Heart left ventricle (tissue), 13 donors: ENCODE measurements around the gene TRAT1.

ENCODE experiments used
- CTCF ChIP-seq, 12 donors: fragments of 200-600 bp; sonication (generic) in 4 of 12; IDR thresholded peaks; one replicate each; pipeline versions ENCODE4 v1.5.0 to v1.8.0; 2018 to 2022; ENCODE audit warnings: antibody characterized with exemption in 12 of 12, mild to moderate bottlenecking in 5 of 12
- POLR2A ChIP-seq, 2 donors: fragments of 450-650 bp; IDR thresholded peaks; one replicate each; pipeline ENCODE4 v1.6.1; 2017; ENCODE audit warnings: antibody characterized with exemption in 2 of 2, mild to moderate bottlenecking in 2 of 2, moderate library complexity in 2 of 2
- donor health status: ischemic (EF 13 %, LVEDD 7.1; RV severe dilation, severe dysfunction).
- donor health status: DM: no; HTN: yes; CAD: no.
- donor health status: DM: no; HTN: no; CAD: no.
- donor health status: ischemic (EF 25% LVEDD 6.9; RV normal size, moderate dysfunction).
- donor health status: ischemic (EF 25% LVEDD 5.7; RV mildly dilated, moderate dysfunction).
- donor health status: ischemic (EF 35%, LVEDD 5.7; RV mildly dilated, moderate dysfunction).
- donor health status: nonischemic (EF 11% LVEDD 7.7; RV severe dilation, severe dysfunction).
- donor health status: DM: yes; HTN: yes; CAD: no.
- donor health status: PGD.
- donor health status: ischemic (EF 29% LVEDD 5.4; RV normal size, mild dysfunction).
- donor health status: nonischemic (EF 23%, LVEDD 6.1; RV moderate dilation, normal function).

- no peak for TF ChIP-seq CTCF (IDR thresholded peaks at IDR 0.05)
- no peak for TF ChIP-seq POLR2A (IDR thresholded peaks at IDR 0.05)
Observed at GRCh38 chr3:108806316-108806715, 16.3 kb upstream of the TRAT1 start.
